Umbilical cord (tissue), 2 donors: ENCODE results near the gene ATP1A1. TPM values are rescaled to one million over a fixed set of nuclear protein-coding genes. Genes with fewer than 3 reads are reported as not detected.

ENCODE experiments used
- DNase-seq: peaks from one replicate; pipeline ENCODE4 v3.0.0-alpha.2; 2015; ENCODE audit warnings: low spot score
- total RNA-seq: library from RNA; depleted of rRNA; stranded (reverse); fragments of >200 nt; gene quantifications from one replicate; pipeline ENCODE4 v1.2.3, GENCODE V29; 2014; ENCODE audit warnings: low replicate concordance; ENCODE audit not compliant: insufficient read depth

ATP1A1 gene
- total RNA-seq, 1 donor from 2014 or later, result 43.3 TPM

GRCh38 chr1:116372191-116372590 lies 853 bp upstream of the ATP1A1 start:
- peak; percentile 57 for DNase-seq

- DNase-seq, result peak; percentile 83
These were observed 648 bp downstream of the ATP1A1 start for GRCh38 chr1:116373431-116374352.

GRCh38 chr1:116374353-116375147 lies 1.5 kb downstream of the ATP1A1 start:
- DNase-seq, result peak; percentile 42

GRCh38 chr1:116375148-116375886 lies 2.3 kb downstream of the ATP1A1 start:
- no peak for DNase-seq

- peak; percentile 89 for DNase-seq
These were observed 3.1 kb downstream of the ATP1A1 start for GRCh38 chr1:116375887-116376728.

GRCh38 chr1:116376729-116377086 lies 3.7 kb downstream of the ATP1A1 start:
- no peak for DNase-seq

GRCh38 chr1:116377541-116378529 lies 4.8 kb downstream of the ATP1A1 start:
- DNase-seq, result peak; percentile 88

GRCh38 chr1:116379057-116379630 lies 6.1 kb downstream of the ATP1A1 start:
- no peak for DNase-seq

GRCh38 chr1:116379674-116380498 lies 6.8 kb downstream of the ATP1A1 start:
- no peak for DNase-seq

- DNase-seq, result no peak
These were observed 7.6 kb downstream of the ATP1A1 start for GRCh38 chr1:116380499-116381242.

GRCh38 chr1:116382321-116382720 lies 9.3 kb downstream of the ATP1A1 start:
- DNase-seq, result no peak

GRCh38 chr1:116382857-116383483 lies 9.9 kb downstream of the ATP1A1 start:
- DNase-seq, result peak; percentile 80

GRCh38 chr1:116386042-116386441 lies 13.0 kb downstream of the ATP1A1 start:
- no peak for DNase-seq

- DNase-seq, result no peak
These were observed 14.5 kb downstream of the ATP1A1 start for GRCh38 chr1:116387551-116387950.

- no peak for DNase-seq
These were observed 15.1 kb downstream of the ATP1A1 start for GRCh38 chr1:116388122-116388521.

GRCh38 chr1:116389013-116389412 lies 16.0 kb downstream of the ATP1A1 start:
- DNase-seq, result no peak

- DNase-seq, result no peak
These were observed 16.6 kb downstream of the ATP1A1 start for GRCh38 chr1:116389686-116390085.
